Spleen (tissue), 7 donors: ENCODE results near the gene MED12L.

ENCODE experiments used
- POLR2A ChIP-seq, 3 donors: fragments of 450-650 bp; IDR thresholded peaks; one replicate each; pipeline ENCODE4 v1.5.1; 2017; ENCODE audit warnings: antibody characterized with exemption in 3 of 3, mild to moderate bottlenecking in 1 of 3
- POLR2AphosphoS5 ChIP-seq, 3 donors: sonication (generic); formaldehyde crosslinking; IDR thresholded peaks; one replicate each; pipeline ENCODE4 v1.5.1; 2017; ENCODE audit warnings: antibody characterized with exemption in 3 of 3
- TF ChIP-seq, protein P1 (sequence below), 11 experiments: fragments of 200-600 bp in 7 of 11; fragments of 450-650 bp in 4 of 11; sonication (generic) in 4 of 11; IDR thresholded peaks in 8 of 11; conservative IDR thresholded peaks in 3 of 11; 1 replicate in 7 of 11; 2 replicates in 4 of 11; pipeline versions ENCODE4 v1.4.0 to v1.8.0; 2016 to 2021; ENCODE audit warnings: antibody characterized with exemption in 11 of 11, inconsistent platforms in 4 of 11, mild to moderate bottlenecking in 1 of 11
- donor health status: DM: no; HTN: no; CAD: no; lungs with moderate emphysema.
- donor health status: DM: no; HTN: no; CAD: no.
- donor health status: DM: no; HTN: no; CAD: no.

DNA sequence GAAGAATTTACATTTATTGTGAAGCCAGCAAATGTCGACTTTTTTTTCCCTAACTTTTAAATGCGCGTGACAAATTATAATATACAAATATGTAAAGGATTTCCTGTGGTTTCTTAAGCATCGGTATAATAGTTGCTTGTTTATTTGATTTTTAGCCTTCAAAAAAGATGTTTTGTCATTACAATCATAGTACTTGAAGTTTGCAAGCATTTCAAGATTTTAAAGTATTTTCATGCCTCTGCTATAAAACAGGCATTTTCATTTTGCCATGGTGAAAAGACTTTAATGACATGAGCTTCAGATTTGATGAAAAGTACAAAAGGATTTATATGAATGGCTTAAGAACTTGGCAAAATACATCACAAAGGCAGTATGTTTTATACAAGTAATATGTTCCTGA is 308.5 kb downstream of the MED12L start:
- TF ChIP-seq POLR2A (IDR thresholded peaks at IDR 0.05) = no peak
- TF ChIP-seq, protein P1, sequence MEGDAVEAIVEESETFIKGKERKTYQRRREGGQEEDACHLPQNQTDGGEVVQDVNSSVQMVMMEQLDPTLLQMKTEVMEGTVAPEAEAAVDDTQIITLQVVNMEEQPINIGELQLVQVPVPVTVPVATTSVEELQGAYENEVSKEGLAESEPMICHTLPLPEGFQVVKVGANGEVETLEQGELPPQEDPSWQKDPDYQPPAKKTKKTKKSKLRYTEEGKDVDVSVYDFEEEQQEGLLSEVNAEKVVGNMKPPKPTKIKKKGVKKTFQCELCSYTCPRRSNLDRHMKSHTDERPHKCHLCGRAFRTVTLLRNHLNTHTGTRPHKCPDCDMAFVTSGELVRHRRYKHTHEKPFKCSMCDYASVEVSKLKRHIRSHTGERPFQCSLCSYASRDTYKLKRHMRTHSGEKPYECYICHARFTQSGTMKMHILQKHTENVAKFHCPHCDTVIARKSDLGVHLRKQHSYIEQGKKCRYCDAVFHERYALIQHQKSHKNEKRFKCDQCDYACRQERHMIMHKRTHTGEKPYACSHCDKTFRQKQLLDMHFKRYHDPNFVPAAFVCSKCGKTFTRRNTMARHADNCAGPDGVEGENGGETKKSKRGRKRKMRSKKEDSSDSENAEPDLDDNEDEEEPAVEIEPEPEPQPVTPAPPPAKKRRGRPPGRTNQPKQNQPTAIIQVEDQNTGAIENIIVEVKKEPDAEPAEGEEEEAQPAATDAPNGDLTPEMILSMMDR (IDR thresholded peaks at IDR 0.05 in 8 of 11, conservative IDR thresholded peaks at IDR 0.05 in 3 of 11) = no peak
- no peak for TF ChIP-seq POLR2AphosphoS5 (IDR thresholded peaks at IDR 0.05)
